GM12892 (cell line): ENCODE measurements around the gene PDE3A.

Source experiments
- POLR2A ChIP-seq: IDR thresholded peaks from 2 replicates; pipeline ENCODE4 v1.6.1; 2011; ENCODE audit warnings: low read depth, low read length, control low read depth
- POLR2AphosphoS5 ChIP-seq: IDR thresholded peaks from 2 replicates; pipeline ENCODE4 v1.6.1; 2011; ENCODE audit warnings: low read depth, low read length, control low read depth
- TAF1 ChIP-seq: IDR thresholded peaks from 2 replicates; pipeline ENCODE4 v1.6.1; 2011; ENCODE audit warnings: low read depth, mild to moderate bottlenecking, control low read depth, low read length, borderline replicate concordance

DNA sequence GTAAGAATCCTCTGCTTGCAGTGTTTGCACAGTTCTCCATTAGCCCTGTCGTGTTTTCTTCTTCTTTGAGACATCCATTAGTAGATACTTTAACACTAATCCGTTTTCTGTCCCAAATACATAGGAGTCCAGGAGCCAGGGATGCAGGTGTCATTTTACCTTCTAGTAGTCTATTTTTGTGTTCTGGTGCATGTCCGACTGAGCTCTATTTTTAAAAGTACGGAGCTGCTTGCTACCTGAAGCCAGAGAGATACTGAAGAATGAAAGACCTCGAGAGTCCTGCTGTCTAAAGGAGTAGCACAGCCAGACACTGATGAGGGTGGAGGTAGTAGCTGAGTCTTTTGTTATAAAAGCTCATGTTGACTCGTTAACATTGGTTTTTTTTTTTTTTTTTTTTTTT, 31.7 kb downstream of the PDE3A start:
- no peak for TF ChIP-seq POLR2AphosphoS5
- no peak for TF ChIP-seq TAF1
- TF ChIP-seq POLR2A = no peak
